GM10266 (cell line): ENCODE measurements around the gene SPEM1.

ENCODE experiments used
- DNase-seq: peaks from one replicate; pipeline ENCODE4 v3.0.0; 2012; ENCODE audit errors: extremely low spot score
- TF ChIP-seq, protein P1 (sequence below): IDR thresholded peaks from 2 replicates; pipeline ENCODE4 v1.5.1; 2012; ENCODE audit warnings: mild to moderate bottlenecking, low read depth; ENCODE audit not compliant: control insufficient read depth, insufficient read depth; ENCODE audit errors: missing control alignments

Gene SPEM1

DNA sequence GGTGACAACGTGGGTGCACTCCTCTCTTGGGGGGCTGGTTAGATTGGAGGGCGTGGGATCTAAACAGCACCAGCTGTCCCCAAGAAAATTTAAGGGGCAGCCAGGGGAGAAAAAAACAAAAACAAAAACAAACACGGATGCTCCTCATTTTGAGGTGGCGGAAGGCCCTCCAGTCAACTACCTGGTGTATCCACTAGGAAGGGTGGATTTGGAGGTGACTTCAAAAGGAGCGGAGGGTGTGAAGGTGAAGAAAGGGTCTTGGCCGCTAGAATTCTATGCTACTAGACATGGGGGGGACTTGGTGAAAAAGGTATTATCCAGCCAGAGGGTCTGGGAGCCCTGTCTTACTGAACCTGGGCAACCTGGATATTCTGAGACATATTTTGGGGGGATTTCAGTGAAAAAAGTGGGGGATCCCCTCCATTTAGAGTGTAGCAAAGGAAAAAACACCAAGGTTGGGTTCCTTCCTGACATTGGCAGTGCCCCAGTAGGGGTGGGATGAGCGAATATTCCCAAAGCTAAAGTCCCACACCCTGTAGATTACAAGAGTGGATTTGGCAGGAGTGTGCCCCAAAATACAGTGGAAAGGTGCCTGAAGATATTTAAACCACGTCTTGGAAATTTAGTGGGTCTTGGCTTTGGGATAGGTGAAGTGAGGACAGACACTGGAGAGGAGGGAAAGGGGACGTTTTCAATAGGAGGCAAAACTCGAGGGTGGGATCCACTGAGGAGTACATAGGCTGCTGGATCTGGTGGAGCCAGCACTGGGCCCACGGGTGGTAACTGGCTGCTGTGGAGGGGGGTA, 18.7 kb downstream of the SPEM1 start:
- TF ChIP-seq, protein P1, sequence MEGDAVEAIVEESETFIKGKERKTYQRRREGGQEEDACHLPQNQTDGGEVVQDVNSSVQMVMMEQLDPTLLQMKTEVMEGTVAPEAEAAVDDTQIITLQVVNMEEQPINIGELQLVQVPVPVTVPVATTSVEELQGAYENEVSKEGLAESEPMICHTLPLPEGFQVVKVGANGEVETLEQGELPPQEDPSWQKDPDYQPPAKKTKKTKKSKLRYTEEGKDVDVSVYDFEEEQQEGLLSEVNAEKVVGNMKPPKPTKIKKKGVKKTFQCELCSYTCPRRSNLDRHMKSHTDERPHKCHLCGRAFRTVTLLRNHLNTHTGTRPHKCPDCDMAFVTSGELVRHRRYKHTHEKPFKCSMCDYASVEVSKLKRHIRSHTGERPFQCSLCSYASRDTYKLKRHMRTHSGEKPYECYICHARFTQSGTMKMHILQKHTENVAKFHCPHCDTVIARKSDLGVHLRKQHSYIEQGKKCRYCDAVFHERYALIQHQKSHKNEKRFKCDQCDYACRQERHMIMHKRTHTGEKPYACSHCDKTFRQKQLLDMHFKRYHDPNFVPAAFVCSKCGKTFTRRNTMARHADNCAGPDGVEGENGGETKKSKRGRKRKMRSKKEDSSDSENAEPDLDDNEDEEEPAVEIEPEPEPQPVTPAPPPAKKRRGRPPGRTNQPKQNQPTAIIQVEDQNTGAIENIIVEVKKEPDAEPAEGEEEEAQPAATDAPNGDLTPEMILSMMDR, result no peak
- DNase-seq, result no peak

GRCh38 chr17:7439462-7440112, 19.5 kb downstream of the SPEM1 start, which contains the start of gene FGF11:
TSS of gene FGF11 (plus strand) at chr17:7439512. CDS start at chr17:7439621, 109 bp downstream.
- TF ChIP-seq, protein P1, result no peak
- DNase-seq, result no peak

- TF ChIP-seq, protein P1, result no peak
- DNase-seq, result peak; percentile 85
These were observed 20.1 kb downstream of the SPEM1 start for GRCh38 chr17:7440113-7440833.

- DNase-seq, result peak; percentile 80
- TF ChIP-seq, protein P1, result no peak
These were observed 20.7 kb downstream of the SPEM1 start for GRCh38 chr17:7440834-7441195.

DNA sequence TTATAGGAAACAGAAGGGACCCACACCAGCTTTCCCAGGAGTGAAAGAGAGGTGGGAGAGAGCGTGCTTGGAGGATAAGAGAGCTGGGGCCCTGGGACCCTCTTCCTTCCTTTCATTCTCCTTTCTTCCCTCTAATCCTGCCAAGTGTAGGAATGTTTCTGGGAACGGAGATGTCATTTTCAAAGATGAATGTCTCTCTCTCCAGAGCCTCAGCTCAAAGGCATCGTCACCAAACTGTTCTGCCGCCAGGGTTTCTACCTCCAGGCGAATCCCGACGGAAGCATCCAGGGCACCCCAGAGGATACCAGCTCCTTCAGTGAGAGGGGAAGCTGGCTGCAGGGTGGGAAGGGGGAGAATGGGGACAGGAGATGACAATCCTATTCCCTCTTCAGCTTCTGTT, 21.1 kb downstream of the SPEM1 start:
- TF ChIP-seq, protein P1, result no peak

GRCh38 chr17:7442142-7442541, 22.0 kb downstream of the SPEM1 start:
- no peak for DNase-seq
- TF ChIP-seq, protein P1, result no peak

More for the DNA sequence above, 21.1 kb downstream of the SPEM1 start:
- DNase-seq, result no peak
